Measurements from ENCODE around the gene ASF1B.

The ASF1B gene

DNA sequence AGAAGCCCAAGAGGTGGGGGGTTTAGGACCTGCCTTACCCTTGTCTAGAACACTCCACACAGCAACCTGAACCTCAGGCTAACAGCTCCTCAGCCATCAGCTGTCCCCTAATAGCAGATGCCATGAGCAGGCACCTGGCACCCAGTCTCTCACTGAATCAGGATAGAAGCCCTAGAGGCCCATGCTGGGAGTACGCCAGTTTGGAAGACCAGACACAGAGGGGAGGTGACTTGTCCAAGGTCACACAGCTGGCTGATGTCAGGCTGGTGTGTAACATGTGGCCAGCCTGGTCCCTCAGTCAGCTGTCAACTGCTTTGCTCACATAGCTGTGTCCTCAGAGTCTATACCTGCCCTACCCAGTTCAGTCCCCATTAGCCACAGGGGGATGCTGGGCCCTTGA is 33.1 kb downstream of the ASF1B start:
- TF ChIP-seq RAD21 (IDR thresholded peaks at IDR 0.05; ENCODE audit: low read depth): no peak
- TF ChIP-seq TCF12 (IDR thresholded peaks at IDR 0.05; ENCODE audit: low read depth): no peak
- TF ChIP-seq ZBTB7A (IDR thresholded peaks at IDR 0.05; ENCODE audit: low read depth): no peak
- no peak for TF ChIP-seq EP300 (IDR thresholded peaks at IDR 0.05; ENCODE audit: borderline replicate concordance)

- TF ChIP-seq, protein P1, sequence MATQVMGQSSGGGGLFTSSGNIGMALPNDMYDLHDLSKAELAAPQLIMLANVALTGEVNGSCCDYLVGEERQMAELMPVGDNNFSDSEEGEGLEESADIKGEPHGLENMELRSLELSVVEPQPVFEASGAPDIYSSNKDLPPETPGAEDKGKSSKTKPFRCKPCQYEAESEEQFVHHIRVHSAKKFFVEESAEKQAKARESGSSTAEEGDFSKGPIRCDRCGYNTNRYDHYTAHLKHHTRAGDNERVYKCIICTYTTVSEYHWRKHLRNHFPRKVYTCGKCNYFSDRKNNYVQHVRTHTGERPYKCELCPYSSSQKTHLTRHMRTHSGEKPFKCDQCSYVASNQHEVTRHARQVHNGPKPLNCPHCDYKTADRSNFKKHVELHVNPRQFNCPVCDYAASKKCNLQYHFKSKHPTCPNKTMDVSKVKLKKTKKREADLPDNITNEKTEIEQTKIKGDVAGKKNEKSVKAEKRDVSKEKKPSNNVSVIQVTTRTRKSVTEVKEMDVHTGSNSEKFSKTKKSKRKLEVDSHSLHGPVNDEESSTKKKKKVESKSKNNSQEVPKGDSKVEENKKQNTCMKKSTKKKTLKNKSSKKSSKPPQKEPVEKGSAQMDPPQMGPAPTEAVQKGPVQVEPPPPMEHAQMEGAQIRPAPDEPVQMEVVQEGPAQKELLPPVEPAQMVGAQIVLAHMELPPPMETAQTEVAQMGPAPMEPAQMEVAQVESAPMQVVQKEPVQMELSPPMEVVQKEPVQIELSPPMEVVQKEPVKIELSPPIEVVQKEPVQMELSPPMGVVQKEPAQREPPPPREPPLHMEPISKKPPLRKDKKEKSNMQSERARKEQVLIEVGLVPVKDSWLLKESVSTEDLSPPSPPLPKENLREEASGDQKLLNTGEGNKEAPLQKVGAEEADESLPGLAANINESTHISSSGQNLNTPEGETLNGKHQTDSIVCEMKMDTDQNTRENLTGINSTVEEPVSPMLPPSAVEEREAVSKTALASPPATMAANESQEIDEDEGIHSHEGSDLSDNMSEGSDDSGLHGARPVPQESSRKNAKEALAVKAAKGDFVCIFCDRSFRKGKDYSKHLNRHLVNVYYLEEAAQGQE (IDR thresholded peaks at IDR 0.05; ENCODE audit: low read depth): no peak
- TF ChIP-seq TEAD4 (IDR thresholded peaks at IDR 0.05) (no peak), USF1 (IDR thresholded peaks at IDR 0.05) (no peak), TCF12 (IDR thresholded peaks at IDR 0.05; ENCODE audit: low read depth) (no peak), CREB1 (IDR thresholded peaks at IDR 0.05; ENCODE audit: low read depth) (no peak), ZBTB7A (IDR thresholded peaks at IDR 0.05; ENCODE audit: low read depth) (no peak), RAD21 (IDR thresholded peaks at IDR 0.05; ENCODE audit: low read depth) (no peak), YY1 (IDR thresholded peaks at IDR 0.05; ENCODE audit: low read depth) (no peak), EGR1 (IDR thresholded peaks at IDR 0.05) (no peak), TAF1 (IDR thresholded peaks at IDR 0.05; ENCODE audit: low read depth) (no peak)
- TF ChIP-seq, protein P2, sequence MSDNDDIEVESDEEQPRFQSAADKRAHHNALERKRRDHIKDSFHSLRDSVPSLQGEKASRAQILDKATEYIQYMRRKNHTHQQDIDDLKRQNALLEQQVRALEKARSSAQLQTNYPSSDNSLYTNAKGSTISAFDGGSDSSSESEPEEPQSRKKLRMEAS (IDR thresholded peaks at IDR 0.05): no peak
These were observed 33.6 kb downstream of the ASF1B start for GRCh38 chr19:14102756-14103155.

DNA sequence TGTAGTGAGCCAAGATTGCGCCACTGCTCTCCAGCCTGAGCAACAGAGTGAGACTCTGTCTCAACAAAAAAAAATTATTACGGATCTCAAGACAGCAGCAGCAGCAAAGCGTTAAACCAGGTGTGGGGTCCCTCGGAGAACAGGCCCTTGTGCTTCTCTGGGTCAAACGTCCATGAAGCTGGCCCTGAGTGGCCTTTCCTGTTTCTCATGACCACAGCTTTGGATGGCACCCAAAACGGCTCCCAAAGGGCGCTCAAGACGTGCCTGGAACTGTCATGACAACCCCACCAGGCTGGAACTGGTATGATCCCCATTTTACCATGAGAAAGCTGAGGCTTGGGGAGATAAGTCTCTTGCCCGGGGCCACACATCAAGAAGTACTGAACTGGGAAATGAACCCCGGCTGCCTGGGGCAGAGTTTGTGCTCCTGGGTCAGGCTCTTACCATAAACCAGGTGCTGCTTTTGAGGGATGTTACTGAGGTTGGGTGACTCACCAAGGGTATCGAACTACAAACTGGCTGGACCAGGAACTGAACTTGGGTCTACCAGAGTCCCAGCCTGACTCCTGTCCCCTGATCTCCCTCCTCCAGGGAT is 34.2 kb downstream of the ASF1B start:
- TF ChIP-seq TCF12 (IDR thresholded peaks at IDR 0.05; ENCODE audit: low read depth) (no peak), USF1 (IDR thresholded peaks at IDR 0.05) (no peak), FOXM1 (IDR thresholded peaks at IDR 0.05; ENCODE audit: borderline replicate concordance, low read depth) (no peak), TAF1 (IDR thresholded peaks at IDR 0.05; ENCODE audit: low read depth) (no peak), NFIC (IDR thresholded peaks at IDR 0.05) (no peak), YY1 (IDR thresholded peaks at IDR 0.05; ENCODE audit: low read depth) (no peak), EGR1 (IDR thresholded peaks at IDR 0.05) (no peak), EP300 (IDR thresholded peaks at IDR 0.05; ENCODE audit: borderline replicate concordance) (no peak), TEAD4 (IDR thresholded peaks at IDR 0.05) (no peak), CREB1 (IDR thresholded peaks at IDR 0.05; ENCODE audit: low read depth) (no peak), CEBPB (IDR thresholded peaks at IDR 0.05) (no peak), ZBTB7A (IDR thresholded peaks at IDR 0.05; ENCODE audit: low read depth) (no peak), RAD21 (IDR thresholded peaks at IDR 0.05; ENCODE audit: low read depth) (no peak)
- TF ChIP-seq, protein P1 (IDR thresholded peaks at IDR 0.05; ENCODE audit: low read depth): no peak
- TF ChIP-seq, protein P2 (IDR thresholded peaks at IDR 0.05): no peak

DNA sequence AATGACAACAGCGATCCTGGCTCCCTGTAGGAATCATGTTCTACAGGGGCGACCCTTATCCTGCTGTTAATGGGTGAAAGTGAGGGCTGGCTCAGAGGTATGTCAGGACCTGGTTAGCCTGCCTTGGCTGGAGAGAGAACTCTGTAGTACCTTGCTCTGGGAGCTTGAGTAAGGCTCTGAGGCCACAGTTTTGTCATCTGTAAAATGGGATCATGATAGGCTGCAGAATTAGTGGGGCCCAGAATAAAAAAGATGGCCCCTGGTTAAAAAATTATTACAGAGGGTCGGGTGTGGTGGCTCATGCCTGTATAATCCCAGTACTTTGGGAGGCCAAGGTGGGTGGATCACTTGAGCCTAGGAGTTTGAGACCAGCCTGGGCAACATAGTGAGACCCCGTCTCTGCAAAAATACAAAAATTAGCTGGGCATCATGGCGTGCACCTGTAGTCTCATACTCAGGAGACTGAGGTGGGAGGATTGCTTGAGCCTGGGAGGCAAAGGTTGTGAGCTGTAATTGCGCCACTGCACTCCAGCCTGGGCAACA is 35.3 kb downstream of the ASF1B start:
- TF ChIP-seq USF1 (IDR thresholded peaks at IDR 0.05): no peak
- TF ChIP-seq, protein P1 (IDR thresholded peaks at IDR 0.05; ENCODE audit: low read depth): no peak
- no peak for TF ChIP-seq TCF12 (IDR thresholded peaks at IDR 0.05; ENCODE audit: low read depth)
- no peak for TF ChIP-seq EP300 (IDR thresholded peaks at IDR 0.05; ENCODE audit: borderline replicate concordance)
